GM20000 (cell line): Measurements from ENCODE around the gene ANXA1.

Source experiments
- DNase-seq: peaks from one replicate; pipeline ENCODE4 v3.0.0; 2012; ENCODE audit warnings: low spot score
- TF ChIP-seq, protein P1 (sequence below): IDR thresholded peaks from 2 replicates; pipeline ENCODE4 v1.5.1; 2012; ENCODE audit warnings: mild to moderate bottlenecking, control low read depth; ENCODE audit errors: extremely low read depth, missing control alignments

ANXA1 gene

DNA sequence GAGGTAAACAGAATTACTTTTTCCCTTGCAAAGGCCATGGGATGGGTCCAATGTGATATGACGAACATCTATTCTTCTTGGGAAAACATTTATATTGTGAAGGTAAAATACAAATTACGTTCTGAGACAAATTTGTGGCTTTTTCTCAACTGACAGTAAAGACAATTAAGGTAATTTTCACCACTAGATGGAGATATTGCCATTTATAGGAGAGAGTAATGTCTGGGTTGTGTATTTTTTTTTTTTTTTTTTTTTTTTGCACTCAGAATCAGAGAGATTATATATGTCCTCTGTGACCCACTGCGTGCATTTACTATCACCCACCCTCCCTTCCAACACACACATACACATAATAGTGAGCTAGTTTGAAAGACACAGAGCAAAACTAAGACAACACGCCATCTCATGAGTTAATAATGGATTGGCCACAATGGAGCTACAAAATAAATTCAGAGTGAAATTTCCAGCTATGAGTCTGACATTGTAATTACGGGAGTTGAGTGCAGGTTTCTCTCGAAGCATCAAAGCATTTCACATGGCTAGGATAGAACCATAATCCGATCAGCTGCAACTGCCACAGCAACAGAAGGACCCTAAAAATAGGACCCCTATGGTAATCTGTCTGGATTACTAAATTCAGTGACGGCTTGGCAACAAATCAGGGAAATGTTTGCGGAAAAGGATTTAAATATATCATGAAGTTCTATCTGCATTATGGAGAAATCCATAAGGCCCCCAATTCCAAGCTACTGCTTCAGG, 49.2 kb downstream of the ANXA1 start:
- TF ChIP-seq, protein P1, sequence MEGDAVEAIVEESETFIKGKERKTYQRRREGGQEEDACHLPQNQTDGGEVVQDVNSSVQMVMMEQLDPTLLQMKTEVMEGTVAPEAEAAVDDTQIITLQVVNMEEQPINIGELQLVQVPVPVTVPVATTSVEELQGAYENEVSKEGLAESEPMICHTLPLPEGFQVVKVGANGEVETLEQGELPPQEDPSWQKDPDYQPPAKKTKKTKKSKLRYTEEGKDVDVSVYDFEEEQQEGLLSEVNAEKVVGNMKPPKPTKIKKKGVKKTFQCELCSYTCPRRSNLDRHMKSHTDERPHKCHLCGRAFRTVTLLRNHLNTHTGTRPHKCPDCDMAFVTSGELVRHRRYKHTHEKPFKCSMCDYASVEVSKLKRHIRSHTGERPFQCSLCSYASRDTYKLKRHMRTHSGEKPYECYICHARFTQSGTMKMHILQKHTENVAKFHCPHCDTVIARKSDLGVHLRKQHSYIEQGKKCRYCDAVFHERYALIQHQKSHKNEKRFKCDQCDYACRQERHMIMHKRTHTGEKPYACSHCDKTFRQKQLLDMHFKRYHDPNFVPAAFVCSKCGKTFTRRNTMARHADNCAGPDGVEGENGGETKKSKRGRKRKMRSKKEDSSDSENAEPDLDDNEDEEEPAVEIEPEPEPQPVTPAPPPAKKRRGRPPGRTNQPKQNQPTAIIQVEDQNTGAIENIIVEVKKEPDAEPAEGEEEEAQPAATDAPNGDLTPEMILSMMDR = peak; percentile 14
- peak; percentile 5 for DNase-seq

DNA sequence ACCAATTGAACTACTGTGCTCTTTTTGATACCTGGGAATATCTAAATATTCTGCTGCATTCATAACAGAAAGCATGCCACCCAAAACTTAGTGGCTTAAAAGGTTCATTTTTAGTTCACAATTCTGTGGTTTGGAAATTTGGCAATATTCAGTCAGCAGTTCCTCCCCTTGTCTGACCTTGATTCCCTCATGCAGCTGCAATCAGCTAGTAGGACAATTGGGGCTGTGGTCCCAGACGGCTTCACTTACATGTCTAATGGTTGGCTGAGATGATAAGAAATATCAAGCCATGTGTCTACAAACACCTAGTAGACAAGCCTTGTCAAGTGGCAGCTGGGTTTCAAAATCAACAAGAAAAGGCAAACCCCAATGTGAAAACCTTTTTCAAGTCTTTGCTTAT, 51.3 kb downstream of the ANXA1 start:
- TF ChIP-seq, protein P1 = no peak
- DNase-seq = no peak

DNA sequence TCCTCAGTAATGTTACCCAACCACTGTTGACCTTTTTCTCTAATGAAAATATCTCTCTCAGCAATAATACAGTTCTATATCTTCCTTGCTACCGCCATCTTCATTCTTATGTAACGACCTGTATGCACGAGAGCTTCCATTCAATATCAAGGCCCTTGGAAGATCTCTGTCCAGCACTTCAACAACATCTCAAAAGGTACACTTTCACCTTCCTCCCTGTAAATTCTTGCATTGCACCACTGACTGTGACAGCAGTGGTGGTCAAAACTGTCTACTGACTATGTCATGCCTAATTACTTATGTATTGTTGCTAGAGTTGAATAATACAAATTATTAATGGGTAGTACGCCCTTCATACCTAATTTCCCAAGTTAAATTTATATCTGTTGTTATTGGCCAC, 53.3 kb downstream of the ANXA1 start:
- TF ChIP-seq, protein P1 = no peak
- no peak for DNase-seq

DNA sequence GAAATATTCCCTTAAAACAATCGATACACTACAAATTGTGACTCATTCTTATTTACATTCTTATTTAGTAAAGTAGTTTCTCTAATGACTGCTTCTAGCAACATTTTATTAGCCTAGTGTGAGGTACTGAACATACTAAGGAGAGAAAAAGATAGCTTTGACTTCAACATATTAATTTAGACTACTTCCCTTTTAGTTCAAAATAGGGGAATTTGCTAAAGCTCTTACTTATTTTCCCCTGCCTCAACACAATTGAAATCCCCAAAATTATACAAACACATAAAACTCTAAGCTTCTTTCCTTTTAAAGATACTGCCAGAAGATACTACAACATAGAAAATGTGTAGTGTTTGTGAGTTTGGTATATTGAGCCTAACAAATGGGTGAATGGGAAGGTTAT, 55.2 kb downstream of the ANXA1 start:
- TF ChIP-seq, protein P1 = no peak
- DNase-seq = no peak

DNA sequence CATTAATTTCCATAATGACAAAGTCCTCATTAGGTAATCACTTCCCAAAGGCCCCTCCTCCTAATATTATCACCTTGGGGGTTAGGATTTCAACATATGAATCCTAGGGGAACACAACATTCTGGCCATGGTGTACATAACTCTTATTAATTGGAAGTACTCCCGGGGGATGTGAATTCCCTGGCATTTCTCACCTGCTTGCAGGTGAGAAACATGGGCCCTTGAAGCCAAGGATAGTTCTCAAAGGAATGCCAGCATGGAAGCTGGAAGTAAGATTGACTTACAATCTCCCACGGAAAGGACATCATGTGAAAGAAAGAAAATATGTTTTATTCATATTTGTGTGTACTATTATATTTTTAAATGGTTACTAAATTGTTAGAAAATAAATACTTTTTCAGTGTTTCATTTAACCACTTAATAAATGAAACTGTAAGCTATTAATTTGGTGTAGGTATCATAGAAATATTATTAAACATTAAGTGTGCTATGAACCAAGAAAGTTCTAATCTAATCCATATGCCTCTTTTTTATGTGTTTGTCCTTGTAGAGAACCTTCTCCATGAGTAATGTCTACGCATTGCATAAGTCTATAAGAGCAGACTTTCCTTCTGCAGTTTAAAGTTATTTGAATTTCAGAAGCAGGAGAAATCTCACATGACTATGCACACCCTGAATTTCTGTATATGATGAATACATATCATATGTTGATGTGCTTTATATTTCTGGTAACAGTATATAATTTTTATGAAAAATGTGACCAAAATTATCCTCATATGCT, 59.4 kb downstream of the ANXA1 start:
- TF ChIP-seq, protein P1 = no peak
- no peak for DNase-seq

DNA sequence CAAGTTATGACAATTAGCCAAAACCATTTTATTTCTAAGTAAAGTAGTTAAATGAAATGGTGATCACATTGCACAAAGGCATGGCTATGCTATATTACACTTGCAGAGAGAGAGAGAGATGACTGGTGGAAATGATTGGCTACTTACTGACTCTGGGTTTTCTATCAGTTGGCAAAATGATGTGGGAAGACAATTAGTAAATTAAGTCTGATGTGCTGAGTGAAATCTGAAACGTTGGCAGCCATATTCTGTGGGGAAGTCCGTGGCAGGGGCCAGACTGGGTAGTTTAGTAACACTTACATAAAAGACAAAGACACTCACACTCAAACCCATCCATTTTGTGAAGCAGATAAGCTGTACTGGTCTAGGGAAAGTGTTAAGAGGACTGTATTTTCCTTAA, 61.6 kb downstream of the ANXA1 start:
- no peak for DNase-seq
- TF ChIP-seq, protein P1 = no peak

DNA sequence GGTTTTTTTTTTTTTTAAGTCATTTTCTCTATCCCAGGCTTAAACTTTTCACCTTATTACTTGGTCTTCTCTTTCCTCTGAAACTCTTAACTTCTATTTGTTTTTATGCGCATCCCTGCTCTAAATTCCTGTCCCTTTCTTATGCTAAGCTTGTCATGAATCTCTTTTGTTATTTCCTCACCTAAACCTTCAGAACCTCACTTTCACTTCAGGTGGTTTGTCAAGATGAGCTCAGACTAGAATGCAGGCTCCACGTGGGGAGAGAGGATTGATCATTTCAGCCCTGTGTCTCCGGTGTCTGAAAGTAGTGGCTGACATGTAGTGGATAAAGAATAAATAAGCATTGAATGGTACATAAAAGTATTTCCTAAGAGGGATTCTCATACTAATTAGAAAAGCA, 63.6 kb downstream of the ANXA1 start:
- TF ChIP-seq, protein P1 = no peak
- no peak for DNase-seq
